HL-60/S4 (cell line): Measurements from ENCODE around the gene SPAG7.
"Not testable (repeated sequence)": the region's sequence is repeated elsewhere in the genome, so short reads cannot be mapped to it uniquely, and the experiment has no call there.

ENCODE experiments used
- in situ Hi-C: fragments of 300-500 bp; cut with MboI; formaldehyde crosslinking; loops from 2 replicates; pipeline ENCODE4 v1.14.3; 2022; ENCODE audit warnings: low sequenced_read_pairs

Gene SPAG7

DNA sequence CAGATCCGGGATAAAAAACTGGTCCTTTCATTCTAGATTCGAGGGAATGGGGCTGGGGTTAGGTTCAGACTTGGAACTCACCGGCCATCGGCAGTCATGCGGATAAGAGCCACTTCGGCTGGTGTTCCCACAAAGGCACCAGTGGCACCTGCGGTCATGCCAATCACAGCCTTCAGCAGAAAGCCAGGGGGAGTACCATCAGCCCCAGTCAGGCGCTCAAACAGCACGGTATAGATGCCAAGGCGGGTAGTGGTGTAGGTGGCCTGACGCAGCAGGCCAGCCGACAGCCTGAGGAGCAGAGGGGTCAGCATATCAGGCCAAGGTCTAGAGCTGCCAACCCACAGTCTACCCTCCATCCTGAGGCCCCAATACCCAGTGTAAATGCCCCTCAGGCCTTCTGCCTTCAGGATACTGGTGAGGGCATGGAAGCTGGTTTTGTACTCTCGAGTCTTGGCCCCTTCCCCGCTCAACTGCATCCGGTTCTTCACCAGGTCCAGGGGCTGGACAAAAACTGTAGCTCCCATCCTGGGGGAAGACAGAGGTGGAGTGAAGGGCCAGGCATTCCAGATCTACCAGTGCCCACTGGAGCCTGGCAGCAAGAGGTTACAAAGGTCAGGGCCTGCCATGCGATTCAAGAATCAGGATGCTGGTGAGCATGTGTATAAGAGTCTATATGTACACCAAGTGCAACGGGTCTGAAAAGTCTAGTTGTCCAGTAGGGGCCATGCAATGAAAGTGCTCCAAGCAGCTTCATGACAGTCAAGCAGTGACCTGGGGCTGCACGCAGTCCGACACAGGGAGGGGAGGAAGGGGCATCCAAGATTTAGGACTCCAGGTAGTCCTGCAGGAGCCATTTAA is 28.7 kb downstream of the SPAG7 start:
- in situ Hi-C loops, result no loop called here

DNA sequence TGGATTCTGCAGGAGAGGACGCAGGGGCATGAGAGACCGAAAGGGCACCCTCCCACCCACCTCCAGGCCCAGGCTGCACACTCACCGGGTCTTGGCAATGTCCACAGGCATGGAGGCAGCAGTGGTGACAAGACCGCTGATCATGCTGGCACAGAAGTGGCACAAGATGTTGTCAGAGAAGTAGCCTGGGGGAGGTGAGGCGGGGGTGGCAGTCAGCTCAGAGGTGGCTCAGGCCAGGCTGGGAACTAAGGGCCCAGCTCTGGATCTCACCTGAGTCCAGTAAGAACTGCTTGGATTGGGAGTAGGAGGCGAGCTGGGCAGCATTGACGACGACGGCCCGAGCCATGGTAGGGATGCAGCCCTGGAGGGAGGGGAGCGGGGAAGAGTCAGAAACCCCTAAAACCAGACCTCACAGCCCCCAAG is 29.5 kb downstream of the SPAG7 start:
- in situ Hi-C loops, result no loop called here

- in situ Hi-C loops, result no loop called here
These were observed 30.1 kb downstream of the SPAG7 start for GRCh38 chr17:4937553-4937952.

GRCh38 chr17:4936436-4936835 is 31.2 kb downstream of the SPAG7 start:
- in situ Hi-C loops, result no loop called here

GRCh38 chr17:4935650-4936049 is 32.0 kb downstream of the SPAG7 start:
- in situ Hi-C loops, result no loop called here

- in situ Hi-C loops, result no loop called here
These were observed 33.2 kb downstream of the SPAG7 start for GRCh38 chr17:4934173-4934979.

- in situ Hi-C loops, result no loop called here
These were observed 34.0 kb downstream of the SPAG7 start for GRCh38 chr17:4933646-4934045.

GRCh38 chr17:4932756-4933155 is 34.9 kb downstream of the SPAG7 start:
- in situ Hi-C loops, result no loop called here

DNA sequence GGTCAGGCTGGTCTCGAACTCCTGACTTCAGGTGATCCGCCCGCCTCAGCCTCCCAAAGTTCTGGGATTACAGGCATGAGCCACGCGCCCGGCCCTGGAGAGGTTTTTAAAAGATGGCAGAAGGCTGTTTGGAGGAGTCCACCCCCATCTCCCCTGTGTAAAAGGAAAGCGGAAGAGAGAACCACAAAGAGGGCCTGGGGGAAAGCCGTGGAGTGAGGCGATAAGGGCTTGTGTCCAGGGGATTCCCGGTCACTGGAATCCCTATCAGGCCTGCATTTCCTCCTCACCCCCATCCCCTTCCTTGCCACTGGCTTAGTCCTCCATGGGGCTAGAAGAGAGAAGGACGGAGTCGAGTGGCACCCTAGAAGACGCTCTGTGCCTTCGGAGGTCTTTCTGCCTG is 35.7 kb downstream of the SPAG7 start, which contains the start of gene GP1BA:
GP1BA (plus strand) TSS at position 315 of the 400 bp plus-strand sequence. CDS start 328 bp downstream, outside the sequence.
- in situ Hi-C loops, result no loop called here

DNA sequence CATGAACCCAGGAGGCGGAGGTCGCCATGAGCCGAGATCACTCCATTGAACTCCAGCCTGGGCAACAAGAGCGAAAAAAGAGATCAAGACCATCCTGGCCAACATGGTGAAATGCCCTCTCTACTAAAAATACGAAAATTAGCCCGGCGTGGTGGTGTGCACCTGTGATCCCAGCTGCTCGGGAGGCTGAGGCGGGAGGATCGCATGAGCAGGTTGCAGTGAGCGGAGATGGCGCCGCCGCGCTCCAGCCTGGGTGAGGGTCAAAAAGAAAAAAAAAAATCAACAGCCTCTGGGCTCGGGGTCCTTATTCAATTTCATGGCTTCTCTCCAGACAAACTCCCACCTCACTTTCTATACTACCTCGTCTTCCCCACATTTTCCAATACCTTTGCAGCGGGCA is 38.7 kb downstream of the SPAG7 start:
- in situ Hi-C loops, result no loop called here

DNA sequence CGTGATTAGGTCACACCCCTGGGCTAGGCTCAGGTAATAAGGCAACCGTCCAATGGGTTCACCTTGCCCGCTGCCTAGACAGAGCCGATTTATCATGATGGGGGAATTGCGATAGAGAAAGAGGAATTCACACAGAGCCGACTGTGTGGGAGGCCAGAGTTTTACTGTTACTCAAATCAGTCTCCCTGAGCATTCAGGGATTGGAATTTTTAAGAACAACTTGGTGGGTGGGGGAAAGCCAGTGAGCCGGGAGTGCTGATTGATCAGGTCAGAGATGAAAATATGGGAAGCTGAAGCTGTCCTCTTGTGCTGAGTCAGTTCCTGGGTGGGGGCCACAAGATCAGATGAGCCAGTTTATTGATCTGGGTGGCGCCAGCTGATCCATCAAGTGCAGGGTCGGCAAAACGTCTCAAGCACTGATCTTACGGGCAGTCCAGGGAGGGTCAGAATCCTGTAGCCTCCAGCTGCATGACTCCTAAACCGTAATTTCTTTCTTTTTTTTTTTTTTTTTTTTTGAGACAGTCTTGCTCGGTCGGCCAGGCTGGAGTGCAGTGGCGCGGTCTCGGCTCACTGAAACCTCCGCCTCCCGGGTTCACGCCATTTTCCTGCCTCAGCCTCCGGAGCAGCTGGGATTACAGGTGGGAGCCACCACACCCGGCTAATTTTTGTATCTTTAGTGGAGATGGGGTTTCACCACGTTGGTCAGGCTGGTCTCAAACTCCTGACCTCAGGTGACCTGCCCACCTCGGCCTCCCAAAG is 40.9 kb downstream of the SPAG7 start:
- in situ Hi-C loops, result not testable (repeated sequence)

DNA sequence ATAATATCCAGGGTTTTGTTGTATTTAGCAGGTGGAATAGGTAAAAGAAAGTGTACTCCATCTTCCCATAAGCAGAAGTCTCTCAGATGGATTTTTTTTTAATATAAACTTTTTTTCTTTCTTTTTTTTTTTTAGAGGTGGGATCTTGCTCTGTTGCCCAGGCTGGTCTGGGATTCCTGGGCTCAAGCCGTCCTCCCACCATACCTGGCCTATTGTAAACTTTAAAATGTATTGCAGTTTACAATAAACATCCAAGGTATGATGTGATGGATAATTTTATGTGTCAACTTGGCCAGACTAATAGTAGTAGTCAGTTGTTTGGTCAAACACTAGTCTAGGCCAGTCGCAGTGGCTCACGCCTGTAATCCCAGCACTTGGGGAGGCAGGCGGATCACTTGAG is 46.3 kb downstream of the SPAG7 start:
- in situ Hi-C loops, result no loop called here

DNA sequence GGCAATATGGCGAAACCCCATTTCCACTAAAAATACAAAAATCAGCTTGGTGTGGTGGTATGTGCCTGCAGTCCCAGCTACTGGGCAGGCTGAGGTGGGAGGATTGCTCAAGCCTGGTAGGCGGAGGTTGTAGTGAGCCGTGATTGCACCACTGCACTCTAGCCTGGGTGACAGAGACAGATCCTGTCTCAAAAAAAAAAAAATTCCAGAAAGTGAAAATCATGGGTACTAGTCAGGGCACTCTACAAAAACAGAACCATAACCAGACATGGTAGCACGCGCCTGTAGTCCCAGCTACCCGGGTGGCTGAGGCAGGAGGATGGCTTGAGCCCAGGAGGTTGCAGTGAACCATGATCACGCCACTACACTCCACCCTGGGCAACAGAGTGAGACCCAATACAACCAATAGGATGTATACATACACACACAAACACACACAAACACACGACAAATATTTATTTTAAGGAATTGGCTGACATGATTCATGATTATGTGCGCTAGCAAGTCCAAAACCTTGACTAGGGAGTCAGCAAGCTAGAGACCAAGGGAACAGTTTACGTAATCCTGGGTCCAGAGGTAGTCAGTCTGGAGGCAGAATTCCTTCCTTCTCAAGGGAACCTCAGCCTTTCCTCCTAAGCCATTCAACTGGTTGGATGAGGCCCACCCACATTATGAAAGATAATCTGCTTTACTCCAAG is 47.1 kb downstream of the SPAG7 start:
- in situ Hi-C loops, result no loop called here

- in situ Hi-C loops, result no loop called here
These were observed 48.0 kb downstream of the SPAG7 start for GRCh38 chr17:4919511-4920047.

DNA sequence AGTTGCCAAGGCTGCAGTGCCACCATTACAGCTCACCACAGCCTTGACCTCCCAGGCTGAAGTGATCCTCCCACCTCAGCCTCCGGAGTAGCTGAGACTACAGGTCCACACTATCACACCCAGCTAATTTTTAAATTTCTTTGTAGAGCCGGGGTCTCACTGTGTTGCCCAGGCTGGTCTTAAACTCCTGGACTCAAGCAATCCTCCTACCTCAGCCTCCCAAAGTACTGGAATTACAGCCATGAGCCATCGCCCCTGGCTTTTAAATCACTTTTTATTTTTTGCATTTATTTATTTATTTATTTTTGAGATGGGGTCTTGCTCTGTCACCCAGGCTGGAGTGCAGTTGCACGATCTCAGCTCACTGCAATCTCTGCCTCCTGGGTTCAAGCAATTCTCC is 53.1 kb downstream of the SPAG7 start:
- in situ Hi-C loops, result not testable (repeated sequence)

DNA sequence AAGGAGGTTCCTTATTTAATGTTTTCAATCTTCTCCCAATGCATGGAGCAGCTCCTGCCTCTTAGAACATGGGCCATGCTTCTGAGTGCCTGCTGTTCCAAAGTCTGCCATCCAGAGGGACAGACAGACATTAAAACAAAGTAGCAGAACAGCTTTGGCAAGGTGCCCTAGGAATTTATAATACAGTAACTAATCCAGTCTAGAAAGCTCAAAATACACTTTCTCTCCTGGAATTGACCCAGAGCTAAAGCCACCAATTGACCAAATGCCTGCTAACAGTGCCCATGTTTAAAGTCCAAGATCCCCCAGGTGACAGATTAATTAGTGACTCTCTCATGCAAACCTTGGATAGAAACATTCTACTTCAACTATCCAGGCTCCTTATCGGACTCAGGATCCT is 53.6 kb downstream of the SPAG7 start:
- in situ Hi-C loops, result no loop called here
